ENCODE data around the gene FGD5. TPM values are rescaled to one million over a fixed set of nuclear protein-coding genes. Genes with fewer than 3 reads are reported as not detected.

Gene FGD5
- total RNA-seq, 1 experiment from 2014 or later = not detected

DNA sequence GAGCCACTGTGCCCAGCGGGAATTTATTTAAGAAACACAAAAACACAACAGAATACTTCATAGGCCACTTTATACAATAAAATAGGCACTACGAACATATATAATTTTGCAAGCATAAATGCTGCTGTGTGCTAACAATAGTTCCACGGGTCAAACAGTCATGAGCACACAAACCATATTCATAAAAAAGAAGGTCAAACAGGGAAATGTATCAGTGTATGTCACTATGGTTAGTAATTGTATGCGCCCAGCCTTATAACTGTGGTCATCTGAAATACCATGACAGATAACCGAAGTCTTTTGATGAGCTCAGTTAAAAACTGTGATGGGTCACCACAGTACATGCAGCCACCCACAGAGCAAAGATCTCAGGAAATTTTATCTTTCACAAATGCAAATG, 90.5 kb downstream of the FGD5 start:
- peaks cover 7% of the 10 kb centered on the region for H3K9me3 ChIP-seq (ENCODE audit: low read depth, low read length, poor library complexity, severe bottlenecking)
- no peaks in the 10 kb centered on the region for H3K4me1 ChIP-seq (ENCODE audit: insufficient read depth, low read length, poor library complexity, severe bottlenecking)
- no peak for DNase-seq (ENCODE audit: low spot score)
- H3K4me3 ChIP-seq (ENCODE audit: low read depth, low read length, poor library complexity, severe bottlenecking) = no peak overlapping the region
- no peaks in the 10 kb centered on the region for H3K27me3 ChIP-seq (replicated peaks; ENCODE audit: insufficient read depth, low read depth, low read length, poor library complexity)
- no peak overlapping the region for H3K27ac ChIP-seq (ENCODE audit: low read depth, low read length, poor library complexity, severe bottlenecking)
- BruUV-seq (replicated peaks) = no TSS peak
- TF ChIP-seq, protein P1, sequence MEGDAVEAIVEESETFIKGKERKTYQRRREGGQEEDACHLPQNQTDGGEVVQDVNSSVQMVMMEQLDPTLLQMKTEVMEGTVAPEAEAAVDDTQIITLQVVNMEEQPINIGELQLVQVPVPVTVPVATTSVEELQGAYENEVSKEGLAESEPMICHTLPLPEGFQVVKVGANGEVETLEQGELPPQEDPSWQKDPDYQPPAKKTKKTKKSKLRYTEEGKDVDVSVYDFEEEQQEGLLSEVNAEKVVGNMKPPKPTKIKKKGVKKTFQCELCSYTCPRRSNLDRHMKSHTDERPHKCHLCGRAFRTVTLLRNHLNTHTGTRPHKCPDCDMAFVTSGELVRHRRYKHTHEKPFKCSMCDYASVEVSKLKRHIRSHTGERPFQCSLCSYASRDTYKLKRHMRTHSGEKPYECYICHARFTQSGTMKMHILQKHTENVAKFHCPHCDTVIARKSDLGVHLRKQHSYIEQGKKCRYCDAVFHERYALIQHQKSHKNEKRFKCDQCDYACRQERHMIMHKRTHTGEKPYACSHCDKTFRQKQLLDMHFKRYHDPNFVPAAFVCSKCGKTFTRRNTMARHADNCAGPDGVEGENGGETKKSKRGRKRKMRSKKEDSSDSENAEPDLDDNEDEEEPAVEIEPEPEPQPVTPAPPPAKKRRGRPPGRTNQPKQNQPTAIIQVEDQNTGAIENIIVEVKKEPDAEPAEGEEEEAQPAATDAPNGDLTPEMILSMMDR (conservative IDR thresholded peaks at IDR 0.05; ENCODE audit: low read depth, low read length) = no peak
- TF ChIP-seq EZH2 (IDR thresholded peaks at IDR 0.05; ENCODE audit: borderline replicate concordance, low read depth, low read length, poor library complexity, severe bottlenecking) = no peak
- ChIA-PET CTCF (no interaction called here), POLR2A (ENCODE audit: low non-redundant PET) (no interaction called here)
- no peaks in the 10 kb centered on the region for H3K36me3 ChIP-seq (ENCODE audit: insufficient read depth, low read length, poor library complexity, severe bottlenecking)
- intact Hi-C loops (cut with micrococcal nuclease; ENCODE audit: unreplicated experiment) = no loop called here

DNA sequence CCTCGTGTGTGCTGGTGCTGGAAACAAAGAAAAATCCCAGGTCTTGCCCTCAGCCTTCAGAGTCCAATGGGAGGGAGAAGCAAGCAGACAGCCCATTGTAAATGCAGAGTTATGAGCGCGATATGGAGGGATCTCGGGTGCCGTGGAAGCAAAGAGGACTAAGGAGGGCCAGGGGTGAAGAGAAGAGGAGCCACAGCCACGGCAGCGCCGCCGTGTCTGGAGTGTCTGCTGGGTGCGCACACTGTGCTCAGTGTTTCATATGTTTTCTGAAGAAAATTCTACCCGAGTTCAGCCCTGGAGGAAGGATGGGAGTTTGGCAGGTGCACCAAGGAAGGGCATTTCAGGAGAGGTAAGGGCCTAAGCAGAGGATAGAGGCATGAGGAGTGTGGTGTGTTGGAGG, 92.9 kb downstream of the FGD5 start:
- Histone ChIP-seq H3K27ac (ENCODE audit: low read depth, low read length, poor library complexity, severe bottlenecking) (no peak overlapping the region), H3K4me1 (ENCODE audit: insufficient read depth, low read length, poor library complexity, severe bottlenecking) (no peaks in the 10 kb centered on the region), H3K9me3 (ENCODE audit: low read depth, low read length, poor library complexity, severe bottlenecking) (no peaks in the 10 kb centered on the region), H3K36me3 (ENCODE audit: insufficient read depth, low read length, poor library complexity, severe bottlenecking) (no peaks in the 10 kb centered on the region), H3K27me3 (replicated peaks; ENCODE audit: insufficient read depth, low read depth, low read length, poor library complexity) (no peaks in the 10 kb centered on the region), H3K4me3 (ENCODE audit: low read depth, low read length, poor library complexity, severe bottlenecking) (no peak overlapping the region)
- no peak for TF ChIP-seq EZH2 (IDR thresholded peaks at IDR 0.05; ENCODE audit: borderline replicate concordance, low read depth, low read length, poor library complexity, severe bottlenecking)
- TF ChIP-seq, protein P1 (conservative IDR thresholded peaks at IDR 0.05; ENCODE audit: low read depth, low read length) = no peak
- BruUV-seq (replicated peaks) = no TSS peak
- no peak for DNase-seq (ENCODE audit: low spot score)
- ChIA-PET POLR2A (ENCODE audit: low non-redundant PET) (no interaction called here), CTCF (no interaction called here)
- intact Hi-C loops (cut with micrococcal nuclease; ENCODE audit: unreplicated experiment) = no loop called here

DNA sequence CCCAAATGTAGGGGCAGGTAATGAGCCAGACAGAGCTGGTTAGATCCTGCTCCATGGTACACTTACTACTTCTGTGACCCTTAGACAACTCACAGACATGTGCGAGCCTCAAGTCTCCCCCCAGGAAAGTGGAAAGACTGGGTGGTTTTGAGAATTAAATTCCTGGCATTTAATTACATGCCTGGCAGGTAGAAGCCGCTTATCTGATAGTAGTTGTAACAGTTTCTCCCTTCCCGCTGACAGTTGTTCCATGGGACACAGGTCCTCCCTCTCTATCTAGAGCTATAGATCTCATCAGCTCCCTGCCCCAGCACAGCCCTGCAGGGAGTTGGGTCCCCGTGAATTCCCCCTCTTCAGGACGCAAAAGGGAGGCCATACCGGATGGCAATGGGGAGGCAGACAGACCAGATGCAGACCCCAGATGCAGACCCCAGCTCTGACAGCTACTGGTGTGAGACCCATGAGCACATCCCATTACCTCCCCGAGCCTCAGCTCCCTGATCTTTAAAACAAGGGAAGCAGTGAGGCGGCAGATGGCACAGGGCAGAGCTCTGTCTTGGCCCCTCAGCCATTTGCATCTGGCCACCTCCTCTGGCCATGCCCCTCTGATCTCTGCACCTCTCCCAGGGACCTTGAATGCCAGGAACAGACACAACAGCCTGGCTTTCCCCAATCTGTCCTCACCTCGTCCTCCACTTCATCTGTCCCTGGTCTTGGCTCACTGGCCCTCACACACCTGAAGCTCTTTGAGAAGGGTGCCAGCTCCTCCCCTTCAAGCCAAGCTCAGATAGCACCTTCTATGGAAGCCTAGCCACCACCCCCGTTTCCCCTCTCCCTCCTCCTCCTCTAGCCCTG, 94.5 kb downstream of the FGD5 start:
- Histone ChIP-seq H3K27me3 (replicated peaks; ENCODE audit: insufficient read depth, low read depth, low read length, poor library complexity) (no peaks in the 10 kb centered on the region), H3K27ac (ENCODE audit: low read depth, low read length, poor library complexity, severe bottlenecking) (no peak overlapping the region), H3K36me3 (ENCODE audit: insufficient read depth, low read length, poor library complexity, severe bottlenecking) (no peaks in the 10 kb centered on the region), H3K4me3 (ENCODE audit: low read depth, low read length, poor library complexity, severe bottlenecking) (no peak overlapping the region), H3K4me1 (ENCODE audit: insufficient read depth, low read length, poor library complexity, severe bottlenecking) (no peaks in the 10 kb centered on the region), H3K9me3 (ENCODE audit: low read depth, low read length, poor library complexity, severe bottlenecking) (no peaks in the 10 kb centered on the region)
- CTCF ChIA-PET = no interaction called here
- POLR2A ChIA-PET (ENCODE audit: low non-redundant PET) = no interaction called here
- TF ChIP-seq, protein P1 (conservative IDR thresholded peaks at IDR 0.05; ENCODE audit: low read depth, low read length) = no peak
- no peak for TF ChIP-seq EZH2 (IDR thresholded peaks at IDR 0.05; ENCODE audit: borderline replicate concordance, low read depth, low read length, poor library complexity, severe bottlenecking)
- no TSS peak for BruUV-seq (replicated peaks)
- no peak for DNase-seq (ENCODE audit: low spot score)
- intact Hi-C loops (cut with micrococcal nuclease; ENCODE audit: unreplicated experiment) = no loop called here

All from A673 (cell line).